H9 (cell line): ENCODE data around the gene HS3ST2. TPM values are rescaled to one million over a fixed set of nuclear protein-coding genes. Genes with fewer than 3 reads are reported as not detected.

Experiments used
- DNase-seq: peaks from one replicate; pipeline ENCODE4 v3.0.0-alpha.2; 2017
- H2AFZ ChIP-seq: one replicate; pipeline ENCODE4 v1.6.1; 2013; ENCODE audit warnings: mild to moderate bottlenecking, low read length, control low read depth, moderate library complexity
- H2AK5ac ChIP-seq: 2 replicates; pipeline ENCODE4 v1.6.1; 2013; ENCODE audit warnings: low read length, control low read depth, mixed read lengths; ENCODE audit not compliant: insufficient read length
- H2BK120ac ChIP-seq: one replicate; pipeline ENCODE4 v1.6.1; 2013; ENCODE audit warnings: low read depth, mild to moderate bottlenecking, low read length, control low read depth, inconsistent platforms; ENCODE audit not compliant: poor library complexity, severe bottlenecking
- H2BK12ac ChIP-seq: 2 replicates; pipeline ENCODE4 v1.6.1; 2013; ENCODE audit warnings: low read length, control low read depth, mixed read lengths, low read depth; ENCODE audit not compliant: insufficient read length
- H2BK15ac ChIP-seq: 2 replicates; pipeline ENCODE4 v1.6.1; 2013; ENCODE audit warnings: low read depth, low read length, control low read depth
- H2BK20ac ChIP-seq: one replicate; pipeline ENCODE4 v1.6.1; 2013; ENCODE audit warnings: low read depth, mild to moderate bottlenecking, low read length, control low read depth, inconsistent platforms; ENCODE audit not compliant: poor library complexity, severe bottlenecking
- H2BK5ac ChIP-seq: 2 replicates; pipeline ENCODE4 v1.6.1; 2013; ENCODE audit warnings: low read length, control low read depth, mixed read lengths; ENCODE audit not compliant: insufficient read length
- H3K14ac ChIP-seq: 2 replicates; pipeline ENCODE4 v1.6.1; 2013; ENCODE audit warnings: low read length, control low read depth; ENCODE audit not compliant: insufficient read depth
- H3K18ac ChIP-seq: 2 replicates; pipeline ENCODE4 v1.6.1; 2013; ENCODE audit warnings: low read depth, mild to moderate bottlenecking, mixed read lengths, low read length, control low read depth; ENCODE audit not compliant: insufficient read length
- H3K23ac ChIP-seq: 2 replicates; pipeline ENCODE4 v1.6.1; 2013; ENCODE audit warnings: low read length, control low read depth, mixed read lengths, low read depth; ENCODE audit not compliant: insufficient read length
- H3K23me2 ChIP-seq: 2 replicates; pipeline ENCODE4 v1.6.1; 2013; ENCODE audit warnings: low read depth, mild to moderate bottlenecking, mixed read lengths, low read length, control low read depth; ENCODE audit not compliant: insufficient read length, poor library complexity, severe bottlenecking
- H3K27ac ChIP-seq: 2 replicates; pipeline ENCODE4 v1.5.1; 2013; ENCODE audit warnings: low read length, control low read depth, mixed read lengths, low read depth; ENCODE audit not compliant: insufficient read length
- H3K27me3 ChIP-seq: 2 replicates; pipeline ENCODE4 v1.6.1; 2013; ENCODE audit warnings: low read length, control low read depth, inconsistent platforms; ENCODE audit not compliant: insufficient read depth
- H3K4ac ChIP-seq: 2 replicates; pipeline ENCODE4 v1.6.1; 2013; ENCODE audit warnings: low read depth, mild to moderate bottlenecking, control low read depth, inconsistent platforms, low read length, moderate library complexity
- H3K4me1 ChIP-seq: 2 replicates; pipeline ENCODE4 v1.6.1; 2013; ENCODE audit warnings: low read length, control low read depth, inconsistent platforms; ENCODE audit not compliant: insufficient read depth
- H3K4me2 ChIP-seq: 2 replicates; pipeline ENCODE4 v1.6.1; 2013; ENCODE audit warnings: low read length, control low read depth, mixed read lengths; ENCODE audit not compliant: insufficient read length, insufficient read depth
- H3K56ac ChIP-seq: 2 replicates; pipeline ENCODE4 v1.6.1; 2013; ENCODE audit warnings: low read depth, mild to moderate bottlenecking, mixed read lengths, low read length, control low read depth; ENCODE audit not compliant: insufficient read length
- H3K79me1 ChIP-seq: 2 replicates; pipeline ENCODE4 v1.6.1; 2013; ENCODE audit warnings: low read depth, mild to moderate bottlenecking, moderate library complexity, low read length, control low read depth, inconsistent platforms; ENCODE audit not compliant: insufficient read depth, poor library complexity, severe bottlenecking
- H3K79me2 ChIP-seq: 2 replicates; pipeline ENCODE4 v1.6.1; 2013; ENCODE audit warnings: low read length, control low read depth, inconsistent platforms; ENCODE audit not compliant: insufficient read depth
- H3K9ac ChIP-seq: 2 replicates; pipeline ENCODE4 v1.6.1; 2013; ENCODE audit warnings: low read length, control low read depth, mixed read lengths; ENCODE audit not compliant: insufficient read length; ENCODE audit errors: extremely low read depth
- H3K9me3 ChIP-seq: one replicate; pipeline ENCODE4 v1.6.1; 2013; ENCODE audit warnings: low read depth, low read length, inconsistent platforms; ENCODE audit not compliant: control insufficient read depth
- H3T11ph ChIP-seq: one replicate; pipeline ENCODE4 v1.6.1; 2013; ENCODE audit warnings: mild to moderate bottlenecking, low read length, control low read depth, inconsistent platforms
- H4K20me1 ChIP-seq: one replicate; pipeline ENCODE4 v1.6.1; 2013; ENCODE audit not compliant: control insufficient read depth, insufficient read length, insufficient read depth
- H4K5ac ChIP-seq: 2 replicates; pipeline ENCODE4 v1.6.1; 2013; ENCODE audit warnings: low read depth, mild to moderate bottlenecking, mixed read lengths, low read length, control low read depth; ENCODE audit not compliant: insufficient read length
- H4K8ac ChIP-seq: replicated peaks from 2 replicates; pipeline ENCODE4 v1.6.1; 2013; ENCODE audit warnings: low read length, control low read depth, mixed read lengths, low read depth; ENCODE audit not compliant: insufficient read length
- H4K91ac ChIP-seq: 2 replicates; pipeline ENCODE4 v1.6.1; 2013; ENCODE audit warnings: low read depth, mild to moderate bottlenecking, moderate library complexity, mixed read lengths, low read length, control low read depth; ENCODE audit not compliant: insufficient read length
- H3K27ac Mint-ChIP-seq, 3 experiments: 2 replicates in 2 of 3; 3 replicates in 1 of 3; pipeline ENCODE4 v1.8.0; 2020 to 2021; ENCODE audit warnings: mixed read lengths in 3 of 3, mild to moderate bottlenecking in 1 of 3, moderate library complexity in 1 of 3
- H3K27me3 Mint-ChIP-seq: 2 replicates; pipeline ENCODE4 v1.8.0; 2021; ENCODE audit warnings: low read depth, mild to moderate bottlenecking, moderate library complexity, mixed read lengths
- H3K36me3 Mint-ChIP-seq, 3 experiments: 2 replicates in 2 of 3; 3 replicates in 1 of 3; pipeline ENCODE4 v1.8.0; 2020 to 2021; ENCODE audit warnings: low read depth in 3 of 3, mixed read lengths in 3 of 3; ENCODE audit not compliant: insufficient read depth in 1 of 3
- H3K4me1 Mint-ChIP-seq, 2 experiments: 2 replicates each; pipeline ENCODE4 v1.8.0; 2020; ENCODE audit warnings: mixed read lengths in 2 of 2
- H3K4me3 Mint-ChIP-seq, 2 experiments: 2 replicates in 1 of 2; 3 replicates in 1 of 2; pipeline ENCODE4 v1.8.0; 2020 to 2021; ENCODE audit warnings: mild to moderate bottlenecking in 2 of 2, mixed read lengths in 2 of 2, moderate library complexity in 1 of 2
- H3K9me3 Mint-ChIP-seq, 2 experiments: 2 replicates in 1 of 2; 3 replicates in 1 of 2; pipeline ENCODE4 v1.8.0; 2020; ENCODE audit warnings: mild to moderate bottlenecking in 2 of 2, mixed read lengths in 2 of 2, moderate library complexity in 1 of 2
- WGBS: extraction: QIAGEN DNeasy Blood & Tissue Kit; methylation state at CpG from one replicate; pipeline ENCODE4 v1.1.7; 2013; ENCODE audit warnings: missing lambda C conversion rate, low lambda C conversion rate, mixed read lengths; ENCODE audit not compliant: insufficient read length; ENCODE audit errors: extremely low coverage; 5-methylcytosine and 5-hydroxymethylcytosine counted together
- total RNA-seq: library from RNA; stranded (reverse); gene quantifications from 2 replicates; pipeline ENCODE4 v1.2.1, GENCODE V29; 2021
- TF ChIP-seq, protein P1 (sequence below): fragments of 200-600 bp; sonication (generic); conservative IDR thresholded peaks from 3 replicates; pipeline ENCODE4 v1.8.0; 2021; ENCODE audit warnings: antibody characterized with exemption, mild to moderate bottlenecking

HS3ST2 gene
- total RNA-seq, 1 experiment from 2014 or later = 3.1 TPM

DNA sequence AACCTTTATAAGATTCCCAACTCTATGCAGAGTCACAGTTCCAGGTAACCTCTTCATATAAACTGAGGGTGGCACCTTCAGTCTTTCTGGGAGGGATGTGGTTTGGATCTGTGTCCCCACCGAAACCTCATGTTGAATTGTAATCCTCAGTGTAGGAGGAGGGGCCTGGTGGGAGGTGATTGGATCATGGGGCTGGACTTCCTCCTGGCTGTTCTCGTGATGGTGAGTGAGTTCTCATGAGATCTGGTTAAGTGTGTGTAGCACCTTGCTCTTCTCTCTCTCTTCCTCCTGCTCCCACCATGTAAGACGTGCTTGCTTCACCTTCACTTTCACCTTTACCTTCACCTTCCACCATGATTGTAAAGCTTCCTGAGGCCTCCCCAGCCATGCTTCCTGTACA is 30.5 kb downstream of the HS3ST2 start:
- Histone ChIP-seq H3K14ac (no peak overlapping the region), H3K27me3 (no peaks in the 10 kb centered on the region), H3K79me2 (no peaks in the 10 kb centered on the region), H3T11ph (no peak overlapping the region), H2BK20ac (no peak overlapping the region), H2BK12ac (no peak overlapping the region), H3K79me1 (no peaks in the 10 kb centered on the region), H4K91ac (no peak overlapping the region), H3K27ac (no peak overlapping the region), H2AFZ (no peak overlapping the region), H4K5ac (no peak overlapping the region), H3K9ac (no peak overlapping the region), H2BK120ac (no peak overlapping the region), H3K4me2 (no peak overlapping the region), H4K20me1 (no peaks in the 10 kb centered on the region), H4K8ac (no peak overlapping the region), H2BK5ac (no peak overlapping the region), H3K23ac (no peak overlapping the region), H3K56ac (no peak overlapping the region), H2BK15ac (no peak overlapping the region), H3K4ac (no peak overlapping the region), H2AK5ac (no peak overlapping the region), H3K18ac (no peak overlapping the region), H3K23me2 (no peaks in the 10 kb centered on the region), H3K4me1 (peaks cover 10% of the 10 kb centered on the region; the same call in 1 of the 2 replicates), H3K9me3 (no peaks in the 10 kb centered on the region)
- Mint-ChIP-seq H3K36me3 (no peaks in the 10 kb centered on the region), H3K9me3 (no peaks in the 10 kb centered on the region), H3K27ac (peak overlapping the region in 1 of 3 experiments; percentile 69; a peak in 1 of 7 replicates), H3K4me1 (peaks cover 16 to 17% of the 10 kb centered on the region in 2 experiments), H3K27me3 (no peaks in the 10 kb centered on the region; the same call in 1 of the 2 replicates), H3K4me3 (no peak overlapping the region)
- no CpG with 5 or more reads among the region's 3 CpGs for WGBS
- no peak for DNase-seq
- TF ChIP-seq, protein P1, sequence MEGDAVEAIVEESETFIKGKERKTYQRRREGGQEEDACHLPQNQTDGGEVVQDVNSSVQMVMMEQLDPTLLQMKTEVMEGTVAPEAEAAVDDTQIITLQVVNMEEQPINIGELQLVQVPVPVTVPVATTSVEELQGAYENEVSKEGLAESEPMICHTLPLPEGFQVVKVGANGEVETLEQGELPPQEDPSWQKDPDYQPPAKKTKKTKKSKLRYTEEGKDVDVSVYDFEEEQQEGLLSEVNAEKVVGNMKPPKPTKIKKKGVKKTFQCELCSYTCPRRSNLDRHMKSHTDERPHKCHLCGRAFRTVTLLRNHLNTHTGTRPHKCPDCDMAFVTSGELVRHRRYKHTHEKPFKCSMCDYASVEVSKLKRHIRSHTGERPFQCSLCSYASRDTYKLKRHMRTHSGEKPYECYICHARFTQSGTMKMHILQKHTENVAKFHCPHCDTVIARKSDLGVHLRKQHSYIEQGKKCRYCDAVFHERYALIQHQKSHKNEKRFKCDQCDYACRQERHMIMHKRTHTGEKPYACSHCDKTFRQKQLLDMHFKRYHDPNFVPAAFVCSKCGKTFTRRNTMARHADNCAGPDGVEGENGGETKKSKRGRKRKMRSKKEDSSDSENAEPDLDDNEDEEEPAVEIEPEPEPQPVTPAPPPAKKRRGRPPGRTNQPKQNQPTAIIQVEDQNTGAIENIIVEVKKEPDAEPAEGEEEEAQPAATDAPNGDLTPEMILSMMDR = no peak
